ENCODE results near the gene IWS1. TPM values are rescaled to one million over a fixed set of nuclear protein-coding genes. Genes with fewer than 3 reads are reported as not detected.
"Not testable (repeated sequence)": the region's sequence is repeated elsewhere in the genome, so short reads cannot be mapped to it uniquely, and the experiment has no call there.

IWS1 gene
- polyA plus RNA-seq, 12 donors, result 30.4 to 61.8 (median 51.0) TPM; not detected in 1

DNA sequence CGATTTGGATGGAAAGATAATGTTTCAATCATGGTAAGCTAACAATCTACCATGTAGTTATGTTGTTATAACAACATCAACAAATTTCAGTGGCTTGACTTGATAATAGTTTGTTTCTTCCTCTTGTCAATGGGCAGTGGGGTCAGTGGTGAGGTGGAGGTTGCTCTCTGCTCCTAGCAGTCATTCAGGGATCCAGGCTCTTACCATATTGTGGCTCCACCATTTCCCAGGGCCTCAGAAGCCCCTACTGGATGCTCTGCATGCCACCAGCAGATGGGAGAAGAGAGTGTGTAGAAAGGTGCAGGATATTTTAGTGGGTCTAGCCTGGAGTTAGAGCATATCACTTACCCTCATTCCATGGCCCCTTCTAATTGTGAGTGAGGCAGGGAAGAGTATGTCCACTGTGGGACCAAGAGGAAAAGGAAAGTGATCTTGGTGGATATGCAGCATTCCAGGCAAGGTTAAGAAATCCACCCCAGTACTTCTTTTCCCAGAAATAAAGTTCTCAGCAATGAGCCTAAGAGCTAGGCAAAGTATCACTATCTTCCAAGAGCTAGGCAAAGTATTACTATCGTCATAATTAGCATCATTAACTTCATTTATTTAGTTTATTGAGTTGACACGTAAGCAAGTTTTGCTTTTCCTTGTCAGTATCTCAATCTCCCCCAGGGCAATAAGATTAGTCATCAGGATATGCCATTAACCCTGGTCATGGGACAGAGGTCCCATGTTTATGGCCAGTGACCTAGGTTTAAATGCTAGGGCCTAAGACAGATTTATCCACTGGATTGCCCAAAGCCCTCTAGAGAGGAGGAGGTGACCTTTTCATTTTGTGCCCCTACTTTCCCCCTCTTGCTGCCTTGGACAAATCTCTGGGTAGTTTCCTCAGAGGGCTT lies 4.2 kb upstream of the IWS1 start:
- no peak for DNase-seq

DNA sequence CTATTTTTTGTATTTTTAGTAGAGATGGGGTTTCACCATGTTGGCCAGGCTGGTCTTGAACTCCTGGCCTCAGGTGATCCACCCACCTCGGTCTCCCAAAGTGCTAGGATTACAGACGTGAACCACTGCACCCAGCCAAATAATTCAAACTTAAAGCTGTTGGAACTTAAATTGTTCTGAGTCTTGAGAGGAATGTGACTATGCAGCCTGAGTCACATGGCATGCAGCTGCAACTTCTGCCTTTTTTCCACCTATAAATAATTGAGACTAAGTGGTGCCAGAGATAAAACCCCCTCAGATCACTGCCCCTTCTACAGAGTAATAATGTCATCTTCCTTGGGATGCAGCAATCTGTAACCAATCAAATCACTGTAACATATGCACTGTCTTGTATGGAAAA lies 3.1 kb upstream of the IWS1 start:
- not testable (repeated sequence) for DNase-seq

DNA sequence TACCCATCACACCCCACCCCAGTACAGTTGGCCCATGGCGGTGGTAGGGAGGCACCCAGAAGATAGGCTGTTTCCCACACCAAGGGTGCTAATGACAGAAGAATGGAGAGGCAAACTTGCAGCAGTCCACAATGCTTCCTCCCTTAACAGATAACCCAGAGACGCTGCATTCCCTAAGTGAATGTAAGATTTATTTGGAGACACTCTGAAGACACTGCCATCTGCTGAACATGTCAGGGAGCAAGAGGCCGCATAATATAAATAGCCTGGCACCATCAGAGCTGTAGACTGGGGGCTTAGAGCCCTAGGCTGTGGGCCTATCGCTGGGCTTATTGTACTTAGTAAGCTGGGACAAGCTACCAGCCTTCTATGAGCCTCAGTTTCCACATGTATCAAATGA lies 2.2 kb upstream of the IWS1 start:
- DNase-seq, result no peak

DNA sequence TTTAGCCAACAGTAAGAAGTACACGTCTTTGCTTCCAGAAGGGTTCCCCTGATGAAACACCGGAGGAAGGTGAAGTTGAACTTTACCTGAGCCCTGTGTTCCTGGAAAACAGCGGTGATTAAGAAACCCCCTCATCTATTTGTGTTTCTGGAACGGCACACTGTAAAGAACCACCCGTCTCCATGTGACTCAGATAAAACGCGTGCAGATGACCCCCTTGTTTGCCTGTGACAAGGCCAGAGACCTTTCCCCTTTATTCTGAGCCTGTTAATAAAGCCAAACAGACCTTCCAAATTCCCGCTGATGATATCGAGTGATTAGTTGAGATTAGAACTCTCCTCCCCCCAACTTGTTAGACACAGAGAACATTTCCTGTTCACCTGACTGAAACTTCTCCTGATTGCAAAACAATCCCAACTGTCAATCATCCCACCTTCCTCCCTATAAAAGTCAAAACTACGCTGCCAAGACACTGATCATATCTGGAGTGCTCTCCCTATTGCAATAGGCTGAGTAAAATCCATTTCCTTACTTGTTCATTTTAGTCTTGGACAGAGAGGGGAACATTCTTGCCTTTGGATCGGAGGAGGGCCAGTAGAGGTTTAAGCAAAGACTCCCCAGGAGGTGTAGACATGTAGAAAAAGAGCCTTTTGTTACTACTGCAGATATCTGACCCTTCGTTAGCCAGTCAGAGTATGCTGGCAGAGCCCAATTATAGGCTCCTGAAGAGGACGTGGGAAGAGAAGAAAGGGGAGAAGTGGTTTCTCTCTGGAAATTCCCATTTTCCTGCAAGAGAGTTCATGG lies 914 bp upstream of the IWS1 start:
- DNase-seq, result no peak

DNA sequence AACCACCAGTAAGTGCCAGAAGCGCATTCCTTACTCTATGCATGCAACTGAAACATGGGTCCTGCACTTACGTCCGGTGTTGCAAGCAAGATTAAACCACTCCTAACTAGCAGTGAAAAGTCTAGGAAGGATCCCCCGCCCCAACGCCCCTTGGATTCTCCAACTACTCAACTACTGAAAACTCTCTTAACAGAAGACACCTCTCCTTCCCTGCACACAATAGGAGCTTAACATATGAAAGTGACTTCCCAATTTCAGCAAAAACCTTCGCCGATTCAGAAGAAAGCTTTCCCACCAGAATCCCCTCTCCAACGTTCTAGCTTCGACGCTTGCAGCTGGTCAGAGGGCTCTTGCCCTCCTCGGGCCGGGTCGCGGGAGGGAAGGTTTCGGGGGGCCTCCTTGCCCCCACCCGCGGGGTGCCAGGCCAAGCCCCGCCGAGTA lies 578 bp downstream of the IWS1 start:
- peak; percentile 45 for DNase-seq

DNA sequence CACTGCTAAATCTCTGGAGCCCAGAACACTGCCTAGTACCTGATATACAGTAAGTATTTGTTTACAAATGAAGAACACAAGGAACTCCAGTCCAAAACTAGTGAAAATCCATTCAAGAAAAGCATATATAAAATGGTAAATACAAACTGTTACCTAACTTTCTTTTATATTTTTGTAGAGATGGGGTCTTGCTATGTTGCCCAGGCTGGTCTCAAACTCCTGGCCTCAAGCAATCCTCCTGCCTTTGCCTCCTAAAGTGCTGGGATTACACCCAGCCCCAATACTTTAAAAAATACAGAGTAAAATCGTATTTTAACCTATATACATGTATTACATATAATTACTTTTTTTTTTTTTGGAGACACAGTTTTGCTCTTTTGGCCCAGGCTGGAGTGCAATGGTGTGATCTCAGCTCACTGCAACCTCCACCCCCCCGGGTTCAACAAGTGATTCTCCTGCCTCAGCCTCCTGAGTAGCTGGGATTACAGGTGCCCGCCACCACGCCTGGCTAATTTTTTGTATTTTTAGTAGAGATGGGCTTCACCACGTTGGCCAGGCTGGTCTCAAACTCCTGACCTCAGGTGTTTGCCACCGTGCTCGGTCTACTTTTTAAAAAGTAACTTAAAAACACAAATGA lies 2.0 kb downstream of the IWS1 start:
- DNase-seq, result not testable (repeated sequence)

DNA sequence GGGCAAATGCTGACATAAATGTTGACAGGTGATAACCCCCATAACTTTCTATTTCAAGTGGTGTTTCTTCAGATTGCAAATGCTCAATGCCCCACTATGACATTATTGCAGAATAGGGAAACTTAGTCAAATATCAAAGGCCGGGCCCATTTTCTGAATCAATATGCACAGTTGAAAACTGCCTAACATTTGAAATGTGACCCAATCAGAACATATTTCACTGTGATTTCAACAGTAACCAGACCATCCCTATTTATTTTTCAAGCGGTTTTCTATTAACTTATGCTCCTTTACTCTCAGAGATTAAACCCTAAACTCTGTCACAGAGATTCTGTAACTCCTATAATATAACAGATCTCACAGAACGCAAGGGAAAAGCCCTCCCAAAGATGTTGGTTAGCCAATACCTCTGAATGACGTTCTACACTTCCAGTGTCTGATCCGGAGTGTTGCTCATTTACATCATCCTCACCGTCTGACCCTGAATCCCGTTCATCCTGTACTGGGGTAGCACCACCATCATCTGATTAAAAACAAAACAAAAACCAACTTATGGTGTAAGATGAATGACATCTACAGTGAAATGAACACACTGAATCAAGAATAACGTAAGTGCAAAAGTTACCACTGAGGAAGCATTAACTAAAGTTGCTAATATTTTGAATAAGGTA lies 2.9 kb downstream of the IWS1 start:
- no peak for DNase-seq

DNA sequence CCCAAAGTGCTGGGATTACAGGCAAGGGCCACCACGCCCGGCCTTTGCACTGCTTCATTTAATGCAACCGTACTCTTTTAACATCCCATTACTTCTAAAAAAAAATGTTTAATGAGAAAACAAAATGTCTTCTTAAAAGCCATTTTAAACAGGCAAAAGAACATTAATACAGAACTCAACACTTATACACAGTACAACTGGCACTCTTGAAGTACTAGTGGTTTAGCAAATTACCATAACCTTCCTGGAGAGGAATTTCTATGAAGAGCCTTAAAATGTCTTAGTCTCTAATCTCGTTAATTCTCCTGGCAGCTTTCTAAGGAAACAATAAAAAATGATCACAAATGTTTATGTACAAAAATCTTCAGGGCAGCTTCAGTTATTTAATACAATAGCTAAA lies 5.9 kb downstream of the IWS1 start:
- DNase-seq, result no peak

DNA sequence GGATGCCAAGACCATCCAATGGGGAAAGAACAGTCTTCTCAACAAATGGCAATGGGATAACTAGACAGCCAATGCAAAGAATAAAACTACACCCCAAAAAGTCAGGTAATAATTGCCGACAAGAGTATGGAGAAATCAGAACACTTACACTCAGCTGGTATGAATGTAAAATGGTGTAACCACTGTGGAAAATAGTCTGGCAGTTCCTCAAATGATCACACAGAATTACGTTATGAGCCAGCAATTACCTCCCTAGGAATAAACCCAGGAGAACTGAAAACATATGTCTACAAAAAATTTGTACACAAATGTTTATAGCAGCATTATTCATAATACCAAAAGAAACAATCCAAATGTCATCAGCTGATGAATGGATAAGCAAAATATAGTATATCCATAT lies 8.8 kb downstream of the IWS1 start:
- no peak for DNase-seq

DNA sequence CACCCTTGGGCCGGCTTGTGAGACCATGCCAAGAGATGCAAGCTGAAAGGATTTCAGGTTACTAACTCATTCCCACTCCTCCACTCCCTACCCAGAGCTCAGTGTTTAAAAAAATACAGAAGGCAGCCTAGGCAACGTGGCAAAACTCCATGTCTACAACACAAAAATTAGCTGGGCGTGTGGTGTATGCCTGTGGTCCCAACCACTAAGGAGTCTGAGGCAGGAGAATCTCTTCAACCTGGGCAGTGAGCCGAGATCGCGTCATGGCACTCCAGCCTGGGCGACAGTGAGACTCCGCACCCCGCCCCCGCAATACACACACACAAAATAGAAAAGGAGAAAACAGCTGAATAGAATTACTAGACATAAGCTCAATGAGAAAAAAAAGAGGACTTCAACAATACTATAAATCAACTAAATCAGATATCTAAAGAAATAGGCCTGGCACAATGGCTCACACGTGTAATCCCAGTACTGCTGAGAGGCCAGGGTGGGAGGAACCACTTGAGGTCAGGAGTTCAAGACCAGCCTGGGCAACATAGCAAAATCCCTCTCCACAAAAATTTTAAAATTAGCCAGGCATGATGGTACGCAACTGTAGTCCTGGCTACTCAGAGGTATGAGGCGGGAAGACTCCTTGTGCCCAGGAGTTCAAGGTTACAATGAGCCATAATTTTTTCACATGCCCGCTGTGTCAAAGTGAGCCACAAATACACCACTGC lies 10.1 kb downstream of the IWS1 start:
- peak; percentile 59 for DNase-seq

DNA sequence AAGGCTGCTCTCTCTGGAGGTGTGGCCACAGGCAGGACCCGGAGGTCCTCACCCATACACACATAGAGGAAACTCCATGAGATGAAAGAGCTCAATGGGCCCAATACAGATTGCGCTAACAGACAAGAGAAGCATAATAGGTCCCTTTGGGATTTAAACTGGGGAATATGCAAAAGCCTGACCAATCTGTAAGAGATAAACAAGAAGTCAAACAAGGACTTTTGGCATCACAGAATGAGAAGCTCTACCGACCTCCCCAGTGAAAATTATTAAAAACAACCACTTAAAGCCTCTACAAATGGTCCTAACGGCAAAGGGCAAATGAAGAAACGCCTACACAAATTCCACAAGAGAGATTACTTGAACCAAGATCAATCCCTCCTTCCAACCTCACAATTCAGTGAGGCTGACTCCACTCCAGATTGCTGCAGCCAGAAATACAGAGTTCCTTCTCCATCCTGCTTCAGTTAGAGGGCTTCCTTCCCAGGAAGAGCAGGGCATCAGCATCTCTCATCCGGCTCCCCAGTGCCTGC lies 10.8 kb downstream of the IWS1 start:
- DNase-seq, result no peak

DNA sequence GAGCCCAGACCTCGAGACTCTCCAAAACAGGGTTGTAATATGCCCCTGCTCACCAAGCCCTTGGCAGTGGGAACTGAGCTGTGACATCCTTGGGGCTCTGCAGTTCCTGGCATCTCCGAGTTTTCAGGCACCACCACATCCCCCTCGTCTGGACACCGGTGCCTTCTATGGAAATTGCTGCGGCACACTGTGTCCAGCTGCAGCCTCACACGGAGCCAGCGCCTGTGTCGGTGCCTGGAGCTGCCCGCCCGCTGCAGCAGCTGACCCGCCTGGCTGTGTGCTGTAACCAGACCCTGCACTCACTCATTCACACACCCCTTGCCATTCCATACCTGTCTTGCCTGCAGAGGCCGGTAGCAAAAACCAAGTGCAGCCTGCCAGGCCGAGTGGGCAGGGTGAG lies 11.8 kb downstream of the IWS1 start:
- no peak for DNase-seq

DNA sequence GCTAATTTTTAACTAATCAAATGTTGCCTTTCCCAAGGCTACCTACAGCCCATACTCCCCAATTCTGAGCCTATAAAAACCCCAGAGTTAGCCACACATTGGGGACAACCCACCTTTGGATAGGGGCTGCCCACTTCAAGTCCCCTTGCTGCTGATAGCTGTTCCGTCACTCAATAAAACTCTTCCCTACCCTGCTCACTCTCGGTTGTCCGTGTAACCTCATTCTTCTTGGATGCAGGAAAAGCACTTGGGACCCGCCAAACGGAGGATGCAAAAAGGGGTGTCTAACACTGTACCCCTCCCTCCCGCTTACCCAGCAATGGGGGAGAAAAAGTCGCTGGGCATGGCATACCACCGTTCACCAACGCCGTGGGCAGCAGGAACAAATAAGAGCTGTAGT lies 12.2 kb downstream of the IWS1 start:
- no peak for DNase-seq

DNA sequence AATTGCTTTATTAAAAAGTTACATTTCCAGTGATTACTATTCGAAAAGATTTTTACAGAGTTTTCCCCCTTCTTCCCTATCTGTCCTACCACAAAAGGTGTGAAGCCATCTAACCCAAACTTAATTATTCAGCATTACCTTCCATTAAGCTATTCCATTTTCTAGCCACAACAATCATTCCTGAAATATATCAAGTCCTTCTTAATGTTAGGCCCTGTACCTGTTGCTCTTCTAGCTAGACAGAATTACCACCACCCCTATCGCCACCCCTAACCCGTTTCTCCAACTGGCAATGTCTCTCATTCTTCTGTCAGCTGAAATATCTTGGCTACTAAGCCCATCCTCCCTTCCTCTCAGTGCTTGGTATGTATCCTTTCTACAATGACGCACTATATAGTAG lies 13.9 kb downstream of the IWS1 start:
- no peak for DNase-seq

DNA sequence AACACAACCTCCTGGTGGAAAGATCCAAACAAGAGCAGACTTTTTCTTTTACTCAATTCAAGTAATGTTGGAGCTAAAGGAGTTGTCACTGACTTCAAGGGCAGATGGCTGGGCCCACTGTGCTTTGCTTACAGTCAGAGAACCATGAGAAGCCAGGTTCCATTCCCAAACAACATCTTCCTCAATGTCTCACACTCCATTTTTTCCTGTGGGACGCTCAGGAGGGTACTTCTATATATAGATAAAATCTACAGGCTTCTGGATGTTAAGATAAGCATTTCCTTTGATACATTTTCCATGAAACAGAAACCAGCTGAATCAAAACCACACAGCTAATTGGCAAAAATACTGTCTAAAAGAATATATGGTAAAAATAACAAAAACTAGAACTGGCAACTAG lies 14.4 kb downstream of the IWS1 start:
- no peak for DNase-seq

DNA sequence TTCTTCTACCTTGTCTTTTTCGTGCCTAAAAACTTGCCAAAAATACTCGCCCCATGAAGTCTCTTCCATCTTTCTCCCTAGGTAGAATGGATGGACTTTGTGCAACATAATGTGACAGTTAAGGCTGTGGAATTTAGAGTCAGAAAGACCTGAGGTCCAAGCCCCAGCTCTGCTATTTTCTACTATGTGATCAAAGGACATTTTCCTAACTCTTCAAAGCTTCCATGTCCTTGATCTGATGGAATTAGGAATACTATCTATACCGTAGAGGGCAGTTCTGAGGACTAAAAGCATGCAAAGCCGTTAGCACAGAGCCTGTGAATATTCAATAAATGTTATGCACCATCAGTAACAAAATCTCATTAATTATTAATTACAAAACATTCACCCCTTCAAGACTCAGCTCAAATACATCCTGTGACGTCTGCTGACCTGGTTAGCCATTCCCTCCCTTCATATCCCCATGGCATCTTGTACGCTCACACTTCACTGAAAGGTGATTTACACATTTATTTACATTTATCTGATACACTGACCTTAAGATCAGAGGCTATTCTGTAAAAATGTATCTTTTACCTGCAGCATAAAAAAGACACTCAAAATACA lies 15.1 kb downstream of the IWS1 start:
- DNase-seq, result no peak

DNA sequence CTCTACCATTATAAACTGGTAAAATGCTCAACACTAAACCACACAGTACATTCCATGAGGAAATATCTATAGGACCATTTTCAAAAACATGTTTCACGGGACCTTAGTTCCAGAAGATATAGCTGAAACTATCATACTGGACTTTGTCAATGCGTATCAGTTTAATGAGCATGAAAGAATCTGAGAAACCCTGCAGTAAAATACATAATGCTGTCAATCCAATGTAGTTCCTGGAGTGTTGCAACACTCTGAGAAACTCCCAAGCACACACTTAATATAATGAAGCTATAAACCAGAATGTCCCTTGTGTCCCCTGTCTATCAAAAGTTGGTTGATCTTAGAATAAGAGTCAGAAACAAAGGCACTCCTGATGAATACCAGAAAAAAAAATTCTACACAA lies 16.2 kb downstream of the IWS1 start:
- no peak for DNase-seq

DNA sequence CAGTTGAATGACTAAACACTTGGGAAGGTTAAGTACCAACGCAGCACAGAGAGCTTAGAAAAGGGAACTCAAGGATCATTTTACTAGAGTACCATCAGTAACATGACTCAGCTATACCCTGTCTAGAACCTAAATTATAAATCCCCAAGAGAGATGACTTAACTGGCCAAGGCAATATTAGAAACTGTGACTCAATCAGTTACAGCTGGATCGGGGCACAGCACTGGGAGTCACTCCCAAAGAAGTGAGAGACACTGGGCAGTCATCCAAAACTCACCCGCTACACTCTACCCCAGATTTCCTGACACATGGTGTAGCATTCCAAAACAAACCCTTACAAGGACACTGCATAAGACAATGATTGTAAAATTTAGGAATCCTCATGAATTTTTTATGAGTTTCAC lies 17.7 kb downstream of the IWS1 start:
- DNase-seq, result peak; percentile 54

DNA sequence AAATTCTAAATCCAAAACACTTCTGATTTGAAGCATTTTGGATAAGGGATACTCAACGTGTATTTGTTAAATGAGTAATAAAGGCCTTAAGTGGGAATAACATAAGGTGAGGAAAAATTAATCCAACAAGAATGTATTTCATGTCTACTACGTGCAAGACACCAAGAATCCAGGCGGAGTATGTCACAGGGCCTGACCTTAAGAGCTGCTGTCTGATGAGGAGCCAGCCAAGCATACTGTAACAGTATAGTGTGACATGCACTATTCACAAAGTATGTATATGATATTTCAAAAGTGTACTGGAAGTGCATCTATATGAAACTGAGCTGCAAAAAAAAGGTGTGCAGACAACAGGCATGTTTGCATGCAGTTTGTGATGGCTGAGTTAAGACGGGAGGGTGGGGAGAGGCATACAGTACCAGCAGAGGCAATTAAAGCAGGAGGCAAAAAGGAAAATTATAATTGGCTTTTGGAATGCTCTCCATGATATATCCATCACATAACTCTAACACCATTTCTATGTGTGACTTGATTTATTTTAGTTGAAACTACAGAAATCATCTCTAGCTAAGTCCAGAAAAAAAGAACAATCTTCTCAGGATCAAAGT lies 18.2 kb downstream of the IWS1 start:
- no peak for DNase-seq

DNA sequence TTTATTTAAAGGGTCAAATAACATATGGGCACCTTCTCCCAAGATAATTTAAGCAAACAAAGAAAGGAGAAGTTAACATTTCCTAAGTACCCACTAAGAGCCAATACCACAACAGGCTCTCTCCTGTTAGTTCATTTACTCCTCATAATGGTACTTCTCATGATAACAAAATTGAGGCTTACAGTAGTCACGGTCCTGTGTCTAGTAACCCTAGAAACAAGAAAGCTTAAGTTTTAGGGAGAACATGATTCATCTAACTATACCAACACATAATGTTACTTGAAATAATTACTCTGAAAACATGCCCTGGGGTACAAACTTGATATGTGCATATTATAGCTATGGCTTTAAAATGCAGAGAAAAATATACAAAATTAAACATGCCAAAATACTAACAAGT lies 19.8 kb downstream of the IWS1 start:
- DNase-seq, result no peak

All from muscle of arm (tissue), 12 donors.